ENCODE results near the gene NR6A1. TPM values are rescaled to one million over a fixed set of nuclear protein-coding genes. Genes with fewer than 3 reads are reported as not detected.

The NR6A1 gene
- total RNA-seq, 1 experiment from 2014 or later: 164 TPM

DNA sequence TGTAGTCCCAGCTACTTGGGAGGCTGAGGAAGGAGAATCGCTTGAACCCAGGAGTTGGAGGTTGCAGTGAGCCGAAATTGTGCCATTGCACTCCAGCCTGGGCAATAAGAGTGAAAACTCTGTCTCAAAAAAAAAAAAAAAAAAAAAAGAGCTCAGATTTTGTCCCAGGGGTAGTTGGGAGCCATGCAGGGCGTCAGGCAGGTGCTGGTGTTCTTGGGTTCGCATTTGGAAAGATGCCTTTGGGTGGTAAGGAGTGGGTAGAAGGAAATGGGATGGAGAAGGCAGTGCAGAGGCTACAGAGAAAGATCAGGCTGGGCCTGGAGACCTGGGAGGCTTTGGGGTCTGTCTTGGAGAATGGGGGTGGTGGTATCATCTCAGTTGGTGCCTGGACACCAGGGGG is 297.0 kb downstream of the NR6A1 start (continued):
- TF ChIP-seq, protein P1, sequence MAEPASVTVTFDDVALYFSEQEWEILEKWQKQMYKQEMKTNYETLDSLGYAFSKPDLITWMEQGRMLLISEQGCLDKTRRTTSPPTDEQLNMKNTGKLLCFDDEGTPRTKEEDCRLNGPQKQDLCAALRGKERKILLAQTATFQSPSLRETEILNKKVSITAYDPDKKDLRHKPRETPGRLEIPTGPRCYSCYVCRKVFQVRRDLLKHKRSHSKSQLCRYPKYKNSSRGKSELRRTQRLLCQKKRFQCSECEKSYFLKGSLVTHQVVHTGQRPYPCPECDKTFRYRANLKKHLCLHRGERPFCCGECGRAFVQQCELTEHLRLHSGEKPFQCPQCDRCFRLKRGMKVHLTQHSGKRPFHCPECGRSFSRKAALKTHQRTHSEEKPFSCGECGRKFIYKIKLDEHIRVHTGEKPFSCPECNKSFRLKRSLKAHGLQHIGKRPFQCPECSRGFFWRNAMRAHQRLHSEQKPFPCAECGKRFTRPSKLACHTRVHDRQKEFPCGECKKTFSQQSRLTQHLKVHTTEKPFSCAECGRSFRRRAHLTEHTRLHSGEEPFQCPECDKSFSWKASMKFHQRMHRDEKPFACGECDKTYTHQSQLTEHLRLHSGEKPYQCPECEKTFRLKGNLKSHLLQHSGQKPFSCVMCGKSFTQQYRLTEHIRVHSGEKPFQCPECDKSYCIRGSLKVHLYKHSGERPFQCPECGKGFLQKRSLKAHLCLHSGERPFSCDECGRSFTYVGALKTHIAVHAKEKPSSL (CRISPR knock-in tag; conservative IDR thresholded peaks at IDR 0.05): no peak
- TF ChIP-seq JAZF1 (CRISPR knock-in tag; IDR thresholded peaks at IDR 0.05) (no peak), FOXP1 (CRISPR knock-in tag; IDR thresholded peaks at IDR 0.05; ENCODE audit: borderline replicate concordance) (no peak), MYBL2 (CRISPR knock-in tag; IDR thresholded peaks at IDR 0.05) (no peak)
- TF ChIP-seq, protein P2, sequence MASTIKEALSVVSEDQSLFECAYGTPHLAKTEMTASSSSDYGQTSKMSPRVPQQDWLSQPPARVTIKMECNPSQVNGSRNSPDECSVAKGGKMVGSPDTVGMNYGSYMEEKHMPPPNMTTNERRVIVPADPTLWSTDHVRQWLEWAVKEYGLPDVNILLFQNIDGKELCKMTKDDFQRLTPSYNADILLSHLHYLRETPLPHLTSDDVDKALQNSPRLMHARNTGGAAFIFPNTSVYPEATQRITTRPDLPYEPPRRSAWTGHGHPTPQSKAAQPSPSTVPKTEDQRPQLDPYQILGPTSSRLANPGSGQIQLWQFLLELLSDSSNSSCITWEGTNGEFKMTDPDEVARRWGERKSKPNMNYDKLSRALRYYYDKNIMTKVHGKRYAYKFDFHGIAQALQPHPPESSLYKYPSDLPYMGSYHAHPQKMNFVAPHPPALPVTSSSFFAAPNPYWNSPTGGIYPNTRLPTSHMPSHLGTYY (CRISPR knock-in tag; IDR thresholded peaks at IDR 0.05): no peak
- TF ChIP-seq, protein P3, sequence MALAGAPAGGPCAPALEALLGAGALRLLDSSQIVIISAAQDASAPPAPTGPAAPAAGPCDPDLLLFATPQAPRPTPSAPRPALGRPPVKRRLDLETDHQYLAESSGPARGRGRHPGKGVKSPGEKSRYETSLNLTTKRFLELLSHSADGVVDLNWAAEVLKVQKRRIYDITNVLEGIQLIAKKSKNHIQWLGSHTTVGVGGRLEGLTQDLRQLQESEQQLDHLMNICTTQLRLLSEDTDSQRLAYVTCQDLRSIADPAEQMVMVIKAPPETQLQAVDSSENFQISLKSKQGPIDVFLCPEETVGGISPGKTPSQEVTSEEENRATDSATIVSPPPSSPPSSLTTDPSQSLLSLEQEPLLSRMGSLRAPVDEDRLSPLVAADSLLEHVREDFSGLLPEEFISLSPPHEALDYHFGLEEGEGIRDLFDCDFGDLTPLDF (CRISPR knock-in tag; IDR thresholded peaks at IDR 0.05): no peak
- TF ChIP-seq, protein P4, sequence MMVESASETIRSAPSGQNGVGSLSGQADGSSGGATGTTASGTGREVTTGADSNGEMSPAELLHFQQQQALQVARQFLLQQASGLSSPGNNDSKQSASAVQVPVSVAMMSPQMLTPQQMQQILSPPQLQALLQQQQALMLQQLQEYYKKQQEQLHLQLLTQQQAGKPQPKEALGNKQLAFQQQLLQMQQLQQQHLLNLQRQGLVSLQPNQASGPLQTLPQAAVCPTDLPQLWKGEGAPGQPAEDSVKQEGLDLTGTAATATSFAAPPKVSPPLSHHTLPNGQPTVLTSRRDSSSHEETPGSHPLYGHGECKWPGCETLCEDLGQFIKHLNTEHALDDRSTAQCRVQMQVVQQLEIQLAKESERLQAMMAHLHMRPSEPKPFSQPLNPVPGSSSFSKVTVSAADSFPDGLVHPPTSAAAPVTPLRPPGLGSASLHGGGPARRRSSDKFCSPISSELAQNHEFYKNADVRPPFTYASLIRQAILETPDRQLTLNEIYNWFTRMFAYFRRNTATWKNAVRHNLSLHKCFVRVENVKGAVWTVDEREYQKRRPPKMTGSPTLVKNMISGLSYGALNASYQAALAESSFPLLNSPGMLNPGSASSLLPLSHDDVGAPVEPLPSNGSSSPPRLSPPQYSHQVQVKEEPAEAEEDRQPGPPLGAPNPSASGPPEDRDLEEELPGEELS (CRISPR knock-in tag; IDR thresholded peaks at IDR 0.05): no peak

DNA sequence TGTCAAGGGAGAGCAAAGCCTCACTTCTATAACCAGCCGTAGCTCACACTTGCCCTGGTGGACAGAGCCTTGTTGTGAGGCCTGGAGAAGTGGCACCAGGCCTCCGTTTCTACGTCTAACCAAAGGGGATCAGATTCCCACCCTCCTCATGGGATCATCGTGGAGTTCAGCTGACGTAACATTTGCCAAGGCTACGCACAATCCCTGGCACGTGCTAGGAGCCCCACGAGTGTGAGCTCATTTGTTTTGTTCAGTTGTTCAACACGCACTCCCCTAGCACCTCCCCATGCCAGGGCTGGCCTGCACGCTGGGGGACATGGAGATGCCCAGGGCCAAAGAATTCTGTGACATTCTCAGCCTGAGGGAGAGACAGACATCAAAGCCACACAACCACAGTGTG is 297.8 kb downstream of the NR6A1 start:
- POLR2A ChIA-PET: no interaction called here
- TF ChIP-seq GABPB1 (CRISPR knock-in tag; IDR thresholded peaks at IDR 0.05) (peak; percentile 63; the same call in 1 of the 2 replicates), GTF2I (CRISPR knock-in tag; conservative IDR thresholded peaks at IDR 0.05) (no peak)

DNA sequence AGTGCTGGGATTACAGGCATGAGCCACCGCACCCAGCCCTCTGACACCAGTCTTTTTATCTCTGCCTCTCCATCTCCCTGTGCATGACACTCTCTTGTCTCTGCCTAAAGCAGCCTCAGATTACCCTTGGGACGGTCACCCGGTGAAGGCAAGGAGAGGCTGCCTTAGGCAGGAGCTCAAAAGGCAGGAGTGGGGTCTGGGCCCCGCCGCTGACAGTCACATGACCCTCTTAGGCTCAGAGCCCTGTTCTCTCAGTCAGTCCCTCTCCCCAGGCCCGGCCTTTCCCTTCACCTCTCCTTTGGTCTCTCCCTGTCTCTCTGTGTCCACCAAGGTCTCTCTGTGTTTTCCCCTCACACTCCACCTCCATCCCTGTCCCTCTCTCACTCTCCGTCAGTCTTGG is 298.3 kb downstream of the NR6A1 start:
- TF ChIP-seq, protein P5, sequence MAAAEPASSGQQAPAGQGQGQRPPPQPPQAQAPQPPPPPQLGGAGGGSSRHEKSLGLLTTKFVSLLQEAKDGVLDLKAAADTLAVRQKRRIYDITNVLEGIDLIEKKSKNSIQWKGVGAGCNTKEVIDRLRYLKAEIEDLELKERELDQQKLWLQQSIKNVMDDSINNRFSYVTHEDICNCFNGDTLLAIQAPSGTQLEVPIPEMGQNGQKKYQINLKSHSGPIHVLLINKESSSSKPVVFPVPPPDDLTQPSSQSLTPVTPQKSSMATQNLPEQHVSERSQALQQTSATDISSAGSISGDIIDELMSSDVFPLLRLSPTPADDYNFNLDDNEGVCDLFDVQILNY (CRISPR knock-in tag; IDR thresholded peaks at IDR 0.05): no peak
- TF ChIP-seq NR3C1 (CRISPR knock-in tag; conservative IDR thresholded peaks at IDR 0.05; ENCODE audit: low read depth): no peak
- TF ChIP-seq, protein P6, sequence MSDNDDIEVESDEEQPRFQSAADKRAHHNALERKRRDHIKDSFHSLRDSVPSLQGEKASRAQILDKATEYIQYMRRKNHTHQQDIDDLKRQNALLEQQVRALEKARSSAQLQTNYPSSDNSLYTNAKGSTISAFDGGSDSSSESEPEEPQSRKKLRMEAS (CRISPR knock-in tag; IDR thresholded peaks at IDR 0.05): no peak
- TF ChIP-seq, protein P7, sequence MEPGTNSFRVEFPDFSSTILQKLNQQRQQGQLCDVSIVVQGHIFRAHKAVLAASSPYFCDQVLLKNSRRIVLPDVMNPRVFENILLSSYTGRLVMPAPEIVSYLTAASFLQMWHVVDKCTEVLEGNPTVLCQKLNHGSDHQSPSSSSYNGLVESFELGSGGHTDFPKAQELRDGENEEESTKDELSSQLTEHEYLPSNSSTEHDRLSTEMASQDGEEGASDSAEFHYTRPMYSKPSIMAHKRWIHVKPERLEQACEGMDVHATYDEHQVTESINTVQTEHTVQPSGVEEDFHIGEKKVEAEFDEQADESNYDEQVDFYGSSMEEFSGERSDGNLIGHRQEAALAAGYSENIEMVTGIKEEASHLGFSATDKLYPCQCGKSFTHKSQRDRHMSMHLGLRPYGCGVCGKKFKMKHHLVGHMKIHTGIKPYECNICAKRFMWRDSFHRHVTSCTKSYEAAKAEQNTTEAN (CRISPR knock-in tag; IDR thresholded peaks at IDR 0.05): no peak
- peaks cover 15% of the 10 kb centered on the region for H3K27me3 Mint-ChIP-seq (ENCODE audit: low read depth)
- no peaks in the 10 kb centered on the region for H3K9me3 Mint-ChIP-seq
- no peak overlapping the region for H3K27ac Mint-ChIP-seq
- H3K4me3 Mint-ChIP-seq: no peak overlapping the region
- no peak for ATAC-seq
- DNase-seq (ENCODE audit: low spot score): no peak
- H3K4me1 Mint-ChIP-seq: 0 out of 2 replicates have a peak, but pooled peaks cover 3% of the 10 kb centered on the region
- H3K36me3 Mint-ChIP-seq: no peaks in the 10 kb centered on the region
- CTCF ChIA-PET: interaction anchor here (1.1 kb wide), 1 partner anchor 380 kb away, joined by 3 read pairs; no protein-coding TSS in a partner anchor
- POLR2A ChIA-PET: no interaction called here

More for the DNA sequence above, 297.8 kb downstream of the NR6A1 start:
- no peak for ATAC-seq
- Mint-ChIP-seq H3K36me3 (no peaks in the 10 kb centered on the region), H3K9me3 (no peaks in the 10 kb centered on the region), H3K27ac (no peak overlapping the region), H3K27me3 (ENCODE audit: low read depth) (peaks cover 19% of the 10 kb centered on the region), H3K4me1 (peaks cover 6% of the 10 kb centered on the region), H3K4me3 (no peak overlapping the region)
- CTCF ChIA-PET: interaction anchor here (0.7 to 1.1 kb wide), 3 partner anchors 16 to 379 kb away, joined by 3 read pairs; no protein-coding TSS in a partner anchor
- no peak for DNase-seq (ENCODE audit: low spot score)

All from WTC11 (cell line).